ENCODE results near the gene CR1L. TPM values are rescaled to one million over a fixed set of nuclear protein-coding genes. Genes with fewer than 3 reads are reported as not detected.
A peak's percentile ranks its signal among the peaks of the same experiment; 100 is the strongest.

Gene CR1L
- total and polyA plus RNA-seq, 9 of the 15 experiments (the other 6 are each of a cell fraction or from before 2014, with no cell fraction given) = 10.1 to 74.8 (median 34.3) TPM

DNA sequence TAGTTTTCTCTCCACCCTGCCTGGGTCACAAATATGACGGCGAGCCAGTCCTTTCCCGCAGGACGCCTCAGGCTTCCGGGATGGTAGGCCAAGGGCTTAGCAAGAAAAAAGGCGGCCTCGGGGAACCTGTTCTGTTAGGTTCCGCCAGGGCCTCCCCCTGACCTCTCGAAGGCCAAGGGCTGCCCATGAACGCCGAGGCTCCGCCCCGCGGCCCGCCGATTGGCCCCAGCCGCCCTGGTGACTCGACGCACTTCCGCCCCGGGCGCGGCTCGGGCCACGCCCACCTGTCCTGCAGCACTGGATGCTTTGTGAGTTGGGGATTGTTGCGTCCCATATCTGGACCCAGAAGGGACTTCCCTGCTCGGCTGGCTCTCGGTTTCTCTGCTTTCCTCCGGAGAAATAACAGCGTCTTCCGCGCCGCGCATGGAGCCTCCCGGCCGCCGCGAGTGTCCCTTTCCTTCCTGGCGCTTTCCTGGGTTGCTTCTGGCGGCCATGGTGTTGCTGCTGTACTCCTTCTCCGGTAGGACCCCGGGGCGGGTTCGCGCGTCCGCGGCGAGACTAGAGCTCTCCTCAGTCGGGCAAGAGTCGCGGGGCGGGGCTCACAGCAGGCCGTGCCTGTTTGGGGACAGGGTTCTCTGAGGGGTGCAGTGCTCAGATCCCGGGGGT, 107.0 kb downstream of the CR1L start, which contains the start of gene CD46 (continued):
- TF ChIP-seq, protein P1, sequence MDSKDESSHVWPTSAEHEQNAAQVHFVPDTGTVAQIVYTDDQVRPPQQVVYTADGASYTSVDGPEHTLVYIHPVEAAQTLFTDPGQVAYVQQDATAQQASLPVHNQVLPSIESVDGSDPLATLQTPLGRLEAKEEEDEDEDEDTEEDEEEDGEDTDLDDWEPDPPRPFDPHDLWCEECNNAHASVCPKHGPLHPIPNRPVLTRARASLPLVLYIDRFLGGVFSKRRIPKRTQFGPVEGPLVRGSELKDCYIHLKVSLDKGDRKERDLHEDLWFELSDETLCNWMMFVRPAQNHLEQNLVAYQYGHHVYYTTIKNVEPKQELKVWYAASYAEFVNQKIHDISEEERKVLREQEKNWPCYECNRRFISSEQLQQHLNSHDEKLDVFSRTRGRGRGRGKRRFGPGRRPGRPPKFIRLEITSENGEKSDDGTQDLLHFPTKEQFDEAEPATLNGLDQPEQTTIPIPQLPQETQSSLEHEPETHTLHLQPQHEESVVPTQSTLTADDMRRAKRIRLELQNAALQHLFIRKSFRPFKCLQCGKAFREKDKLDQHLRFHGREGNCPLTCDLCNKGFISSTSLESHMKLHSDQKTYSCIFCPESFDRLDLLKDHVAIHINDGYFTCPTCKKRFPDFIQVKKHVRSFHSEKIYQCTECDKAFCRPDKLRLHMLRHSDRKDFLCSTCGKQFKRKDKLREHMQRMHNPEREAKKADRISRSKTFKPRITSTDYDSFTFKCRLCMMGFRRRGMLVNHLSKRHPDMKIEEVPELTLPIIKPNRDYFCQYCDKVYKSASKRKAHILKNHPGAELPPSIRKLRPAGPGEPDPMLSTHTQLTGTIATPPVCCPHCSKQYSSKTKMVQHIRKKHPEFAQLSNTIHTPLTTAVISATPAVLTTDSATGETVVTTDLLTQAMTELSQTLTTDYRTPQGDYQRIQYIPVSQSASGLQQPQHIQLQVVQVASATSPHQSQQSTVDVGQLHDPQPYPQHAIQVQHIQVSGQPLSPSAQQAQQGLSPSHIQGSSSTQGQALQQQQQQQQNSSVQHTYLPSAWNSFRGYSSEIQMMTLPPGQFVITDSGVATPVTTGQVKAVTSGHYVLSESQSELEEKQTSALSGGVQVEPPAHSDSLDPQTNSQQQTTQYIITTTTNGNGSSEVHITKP (IDR thresholded peaks at IDR 0.05; ENCODE audit: partially characterized antibody) = peak; percentile 64
- TF ChIP-seq ZNF584 (CRISPR knock-in tag; IDR thresholded peaks at IDR 0.05; ENCODE audit: low read depth) (no peak), ZKSCAN8 (CRISPR knock-in tag; IDR thresholded peaks at IDR 0.05) (no peak), DDX20 (tag; IDR thresholded peaks at IDR 0.05; ENCODE audit: low read depth) (no peak), BRF1 (IDR thresholded peaks at IDR 0.05; ENCODE audit: borderline replicate concordance, extremely low read depth, insufficient read length) (no peak), RFX5 (IDR thresholded peaks at IDR 0.05; ENCODE audit: low read depth, low read length) (peak; percentile 42; the same call in 1 of the 2 replicates), ZNF217 (CRISPR knock-in tag; IDR thresholded peaks at IDR 0.05) (no peak), HDAC6 (IDR thresholded peaks at IDR 0.05; ENCODE audit: low read depth, low read length) (no peak), RCOR1 (IDR thresholded peaks at IDR 0.05; ENCODE audit: borderline replicate concordance in 1 of 2, low read depth in 2 of 2, low read length in 2 of 2) (peak in 1 of 2 experiments; percentile 75; a peak in 2 of 4 replicates), SRSF9 (IDR thresholded peaks at IDR 0.05; ENCODE audit: borderline replicate concordance, low read depth, low read length) (no peak), SMARCC2 (IDR thresholded peaks at IDR 0.05; ENCODE audit: low read depth) (no peak; the same call in 1 of the 2 replicates), POLR2AphosphoS2 (IDR thresholded peaks at IDR 0.05; ENCODE audit: low read length) (peak; percentile 94; the same call in 1 of the 2 replicates), GTF2F1 (IDR thresholded peaks at IDR 0.05; ENCODE audit: low read depth, low read length) (peak; percentile 94)
- TF ChIP-seq, protein P2, sequence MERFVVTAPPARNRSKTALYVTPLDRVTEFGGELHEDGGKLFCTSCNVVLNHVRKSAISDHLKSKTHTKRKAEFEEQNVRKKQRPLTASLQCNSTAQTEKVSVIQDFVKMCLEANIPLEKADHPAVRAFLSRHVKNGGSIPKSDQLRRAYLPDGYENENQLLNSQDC (CRISPR knock-in tag; IDR thresholded peaks at IDR 0.05) = no peak; the same call in 1 of the 2 replicates
- TF ChIP-seq, protein P3, sequence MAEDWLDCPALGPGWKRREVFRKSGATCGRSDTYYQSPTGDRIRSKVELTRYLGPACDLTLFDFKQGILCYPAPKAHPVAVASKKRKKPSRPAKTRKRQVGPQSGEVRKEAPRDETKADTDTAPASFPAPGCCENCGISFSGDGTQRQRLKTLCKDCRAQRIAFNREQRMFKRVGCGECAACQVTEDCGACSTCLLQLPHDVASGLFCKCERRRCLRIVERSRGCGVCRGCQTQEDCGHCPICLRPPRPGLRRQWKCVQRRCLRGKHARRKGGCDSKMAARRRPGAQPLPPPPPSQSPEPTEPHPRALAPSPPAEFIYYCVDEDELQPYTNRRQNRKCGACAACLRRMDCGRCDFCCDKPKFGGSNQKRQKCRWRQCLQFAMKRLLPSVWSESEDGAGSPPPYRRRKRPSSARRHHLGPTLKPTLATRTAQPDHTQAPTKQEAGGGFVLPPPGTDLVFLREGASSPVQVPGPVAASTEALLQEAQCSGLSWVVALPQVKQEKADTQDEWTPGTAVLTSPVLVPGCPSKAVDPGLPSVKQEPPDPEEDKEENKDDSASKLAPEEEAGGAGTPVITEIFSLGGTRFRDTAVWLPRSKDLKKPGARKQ (CRISPR knock-in tag; IDR thresholded peaks at IDR 0.05) = no peak
- TF ChIP-seq, protein P4, sequence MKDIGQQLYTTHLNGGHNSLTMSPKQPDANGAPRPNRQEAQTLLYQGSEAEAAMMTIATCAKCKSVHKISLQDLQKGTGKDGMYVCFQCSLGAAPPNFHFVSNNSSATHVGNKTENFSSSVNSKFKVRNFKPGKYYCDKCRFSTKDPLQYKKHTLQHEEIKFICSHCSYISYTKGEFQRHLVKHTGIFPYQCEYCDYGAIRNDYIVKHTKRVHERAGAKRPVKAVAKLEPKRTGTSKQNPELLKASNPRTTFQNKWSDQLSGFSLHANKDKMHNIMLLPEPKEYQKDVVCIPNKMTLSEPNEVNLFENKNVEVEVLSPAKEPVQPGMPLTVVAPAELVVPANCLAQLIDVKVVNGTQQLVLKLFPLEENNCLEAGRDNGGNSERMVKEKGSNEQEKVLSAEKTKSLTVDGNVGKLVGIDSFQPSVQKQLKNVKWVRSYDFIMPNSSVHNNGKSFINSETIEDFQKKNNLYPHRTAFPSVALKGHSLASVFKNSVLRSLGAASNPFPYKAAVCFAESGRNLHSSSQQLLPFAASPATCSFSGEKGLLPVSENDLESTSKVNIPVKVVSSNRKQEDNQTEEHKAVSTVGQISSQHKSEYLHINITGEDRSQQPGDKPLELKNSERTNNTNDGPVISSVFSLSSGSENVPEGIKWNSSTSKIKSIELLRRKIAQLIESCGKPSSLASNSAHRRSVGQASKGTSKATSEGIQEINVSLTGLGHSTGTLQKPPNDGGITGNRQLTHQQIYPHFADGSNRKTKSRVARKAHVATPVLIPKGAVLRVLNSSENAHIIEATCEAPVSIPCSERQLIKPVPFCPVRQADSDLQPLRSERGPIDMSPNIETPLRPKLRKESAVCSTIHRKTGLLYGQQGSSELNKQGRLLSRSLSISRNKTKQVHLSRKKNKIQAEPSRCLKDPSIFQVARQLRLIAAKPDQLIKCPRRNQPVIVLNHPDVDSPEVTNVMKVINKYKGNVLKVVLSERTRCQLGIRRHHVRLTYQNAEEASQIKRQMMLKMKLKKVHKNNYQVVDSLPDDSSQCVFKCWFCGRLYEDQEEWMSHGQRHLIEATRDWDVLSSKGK (CRISPR knock-in tag; IDR thresholded peaks at IDR 0.05) = no peak

All from K562 (cell line).